WTC11 (cell line): ENCODE results near the gene CHD3. TPM values are rescaled to one million over a fixed set of nuclear protein-coding genes. Genes with fewer than 3 reads are reported as not detected.

Source experiments
- ARID4B ChIP-seq: sonication (generic); formaldehyde crosslinking; IDR thresholded peaks from 2 replicates; pipeline ENCODE4 v1.8.0; 2023; ENCODE audit warnings: missing genetic modification reagents, mild to moderate bottlenecking, borderline replicate concordance
- ATF1 ChIP-seq: sonication (generic); formaldehyde crosslinking; IDR thresholded peaks from 2 replicates; pipeline ENCODE4 v1.8.1; 2023; ENCODE audit warnings: mild to moderate bottlenecking, moderate library complexity, missing genetic modification reagents
- ATF6 ChIP-seq: sonication (generic); formaldehyde crosslinking; IDR thresholded peaks from 2 replicates; pipeline ENCODE4 v1.8.1; 2023; ENCODE audit warnings: mild to moderate bottlenecking, missing genetic modification reagents
- CDX4 ChIP-seq: fragments of 250-450 bp; sonication (Bioruptor Pico); IDR thresholded peaks from 2 replicates; pipeline ENCODE4 v1.9.0; 2021; ENCODE audit warnings: moderate library complexity, mild to moderate bottlenecking, inconsistent platforms, borderline replicate concordance
- CREB1 ChIP-seq: sonication (generic); formaldehyde crosslinking; IDR thresholded peaks from 2 replicates; pipeline ENCODE4 v1.8.0; 2023; ENCODE audit warnings: mild to moderate bottlenecking, missing genetic modification reagents
- ETV6 ChIP-seq: sonication (generic); formaldehyde crosslinking; IDR thresholded peaks from 2 replicates; pipeline ENCODE4 v1.8.1; 2022; ENCODE audit warnings: mild to moderate bottlenecking, missing genetic modification reagents
- FOXP4 ChIP-seq: sonication (generic); formaldehyde crosslinking; IDR thresholded peaks from 2 replicates; pipeline ENCODE4 v1.8.0; 2022; ENCODE audit warnings: mild to moderate bottlenecking, missing genetic modification reagents
- JUN ChIP-seq: sonication (generic); formaldehyde crosslinking; IDR thresholded peaks from 2 replicates; pipeline ENCODE4 v1.8.0; 2023; ENCODE audit warnings: mild to moderate bottlenecking, missing genetic modification reagents
- KAT7 ChIP-seq: sonication (generic); formaldehyde crosslinking; IDR thresholded peaks from 2 replicates; pipeline ENCODE4 v1.8.1; 2023; ENCODE audit warnings: missing genetic modification reagents, mild to moderate bottlenecking, borderline replicate concordance
- MXD4 ChIP-seq: fragments of 250-450 bp; sonication (Bioruptor Pico); IDR thresholded peaks from 2 replicates; pipeline ENCODE4 v1.8.0; 2021; ENCODE audit warnings: mild to moderate bottlenecking, moderate library complexity, borderline replicate concordance
- MYBL2 ChIP-seq: sonication (generic); formaldehyde crosslinking; IDR thresholded peaks from 2 replicates; pipeline ENCODE4 v1.8.1; 2023; ENCODE audit warnings: mild to moderate bottlenecking, moderate library complexity, missing genetic modification reagents
- NR1H2 ChIP-seq: sonication (generic); formaldehyde crosslinking; IDR thresholded peaks from 2 replicates; pipeline ENCODE4 v1.9.0; 2021; ENCODE audit warnings: mild to moderate bottlenecking, moderate library complexity, missing genetic modification reagents
- PRDM15 ChIP-seq: sonication (generic); formaldehyde crosslinking; IDR thresholded peaks from 2 replicates; pipeline ENCODE4 v1.8.0; 2022; ENCODE audit warnings: missing genetic modification reagents
- SMAD4 ChIP-seq: sonication (generic); formaldehyde crosslinking; IDR thresholded peaks from 2 replicates; pipeline ENCODE4 v1.8.0; 2022; ENCODE audit warnings: mild to moderate bottlenecking, missing genetic modification reagents
- SOX15 ChIP-seq: fragments of 250-450 bp; sonication (Bioruptor Pico); IDR thresholded peaks from 2 replicates; pipeline ENCODE4 v1.9.0; 2021; ENCODE audit warnings: mild to moderate bottlenecking
- TEAD4 ChIP-seq: sonication (generic); formaldehyde crosslinking; IDR thresholded peaks from 2 replicates; pipeline ENCODE4 v1.8.0; 2022; ENCODE audit warnings: mild to moderate bottlenecking, missing genetic modification reagents
- ZBTB21 ChIP-seq: sonication (generic); formaldehyde crosslinking; IDR thresholded peaks from 2 replicates; pipeline ENCODE4 v1.8.1; 2023; ENCODE audit warnings: mild to moderate bottlenecking, missing genetic modification reagents, borderline replicate concordance
- ZNF416 ChIP-seq: fragments of 250-450 bp; sonication (Bioruptor Pico); IDR thresholded peaks from 2 replicates; pipeline ENCODE4 v1.9.0; 2021; ENCODE audit warnings: mild to moderate bottlenecking, inconsistent platforms
- ZNF512 ChIP-seq: sonication (generic); formaldehyde crosslinking; IDR thresholded peaks from 2 replicates; pipeline ENCODE4 v1.8.1; 2022; ENCODE audit warnings: missing genetic modification reagents, borderline replicate concordance
- ZNF671 ChIP-seq: fragments of 250-450 bp; sonication (Bioruptor Pico); IDR thresholded peaks from 2 replicates; pipeline ENCODE4 v1.8.0; 2021; ENCODE audit warnings: mild to moderate bottlenecking
- ZSCAN18 ChIP-seq: fragments of 250-450 bp; sonication (Bioruptor Pico); IDR thresholded peaks from 2 replicates; pipeline ENCODE4 v2.1.2; 2022; ENCODE audit warnings: mild to moderate bottlenecking, moderate library complexity
- total RNA-seq: library from RNA; stranded (reverse); gene quantifications from 3 replicates; pipeline ENCODE4 v1.2.3, GENCODE V29; 2021

CHD3 gene
- total RNA-seq, 1 experiment from 2014 or later: 39.5 TPM

GRCh38 chr17:7915611-7916384 lies 27.2 kb downstream of the CHD3 start, which contains the start of gene RNF227 (continued):
- peak; percentile 60; the same call in 1 of the 2 replicates for TF ChIP-seq ATF6 (CRISPR knock-in tag)
- TF ChIP-seq CDX4: no peak
- TF ChIP-seq ZSCAN18 (CRISPR knock-in tag): no peak
- TF ChIP-seq ARID4B (CRISPR knock-in tag): peak; percentile 97
- TF ChIP-seq JUN: peak; percentile 91; the same call in 1 of the 2 replicates
- TF ChIP-seq ZNF416: no peak
- TF ChIP-seq MXD4: no peak
- TF ChIP-seq ATF1 (CRISPR knock-in tag): 0 out of 2 replicates have a peak, but pooled peaks have one; percentile 43
- peak; percentile 24; the same call in 1 of the 2 replicates for TF ChIP-seq PRDM15 (CRISPR knock-in tag)
- TF ChIP-seq ZNF512 (CRISPR knock-in tag): no peak
- peak; percentile 96; the same call in 1 of the 2 replicates for TF ChIP-seq KAT7 (CRISPR knock-in tag)
- TF ChIP-seq ZBTB21: 0 out of 2 replicates have a peak, but pooled peaks have one; percentile 74
- TF ChIP-seq SOX15 (CRISPR knock-in tag): no peak
- TF ChIP-seq CREB1 (CRISPR knock-in tag): peak; percentile 93
- no peak; the same call in none of the 2 replicates for TF ChIP-seq TEAD4
- peak; percentile 88; the same call in 1 of the 2 replicates for TF ChIP-seq MYBL2 (CRISPR knock-in tag)
- TF ChIP-seq NR1H2 (CRISPR knock-in tag): peak; percentile 65; the same call in 1 of the 2 replicates
- TF ChIP-seq SMAD4 (CRISPR knock-in tag): peak; percentile 11; the same call in 1 of the 2 replicates
- peak; percentile 97 for TF ChIP-seq FOXP4
- no peak for TF ChIP-seq ZNF671 (CRISPR knock-in tag)
- TF ChIP-seq ETV6 (CRISPR knock-in tag): peak; percentile 85
